NCI-H146 treated with DMSO at 0.1 percent for 48 hours (cell line): Measurements from ENCODE around the gene SORL1.
A peak's percentile ranks its signal among the peaks of the same experiment; 100 is the strongest.
"Not testable (repeated sequence)": the region's sequence is repeated elsewhere in the genome, so short reads cannot be mapped to it uniquely, and the experiment has no call there.

Experiments
- DNase-seq: peaks from one replicate; lab custom pipeline; 2025; ENCODE audit not compliant: unreplicated experiment; lab: John Stamatoyannopoulos, UW

SORL1 gene

GRCh38 chr11:121615501-121615900 is 163.4 kb downstream of the SORL1 start:
- no peak for DNase-seq

- no peak for DNase-seq
These were observed 166.4 kb downstream of the SORL1 start for GRCh38 chr11:121618516-121618915.

GRCh38 chr11:121625777-121626506 is 173.8 kb downstream of the SORL1 start:
- no peak for DNase-seq

GRCh38 chr11:121626507-121626875 is 174.4 kb downstream of the SORL1 start:
- DNase-seq: no peak

GRCh38 chr11:121626980-121627379 is 174.9 kb downstream of the SORL1 start:
- DNase-seq: no peak

GRCh38 chr11:121630041-121630440 is 177.9 kb downstream of the SORL1 start:
- no peak for DNase-seq

GRCh38 chr11:121631456-121631855 is 179.3 kb downstream of the SORL1 start:
- DNase-seq: no peak

- no peak for DNase-seq
These were observed 182.2 kb downstream of the SORL1 start for GRCh38 chr11:121634273-121634672.

- no peak for DNase-seq
These were observed 182.8 kb downstream of the SORL1 start for GRCh38 chr11:121634889-121635288.

GRCh38 chr11:121636081-121636799 is 184.1 kb downstream of the SORL1 start:
- DNase-seq: no peak

- no peak for DNase-seq
These were observed 184.7 kb downstream of the SORL1 start for GRCh38 chr11:121636800-121637176.

- not testable (repeated sequence) for DNase-seq
These were observed 185.5 kb downstream of the SORL1 start for GRCh38 chr11:121637587-121637986.

GRCh38 chr11:121643479-121644186 is 191.5 kb downstream of the SORL1 start:
- no peak for DNase-seq

- no peak for DNase-seq
These were observed 192.0 kb downstream of the SORL1 start for GRCh38 chr11:121644187-121644512.

- DNase-seq: no peak
These were observed 192.9 kb downstream of the SORL1 start for GRCh38 chr11:121645001-121645400.

- no peak for DNase-seq
These were observed 193.5 kb downstream of the SORL1 start for GRCh38 chr11:121645596-121645995.

- DNase-seq: no peak
These were observed 196.2 kb downstream of the SORL1 start for GRCh38 chr11:121648306-121648705.

- peak; percentile 11 for DNase-seq
These were observed 197.7 kb downstream of the SORL1 start for GRCh38 chr11:121649798-121650197.

GRCh38 chr11:121650351-121651256 is 198.5 kb downstream of the SORL1 start:
- no peak for DNase-seq

GRCh38 chr11:121651257-121651605 is 199.1 kb downstream of the SORL1 start:
- no peak for DNase-seq

- DNase-seq: no peak
These were observed 200.9 kb downstream of the SORL1 start for GRCh38 chr11:121652971-121653370.
